ENCODE data around the gene THADA. TPM values are rescaled to one million over a fixed set of nuclear protein-coding genes. Genes with fewer than 3 reads are reported as not detected.

The THADA gene
- polyA plus RNA-seq, 1 experiment: 21.6 TPM

GRCh38 chr2:43473767-43474166 is 122.1 kb downstream of the THADA start:
- Histone ChIP-seq H3K27me3 (ENCODE audit: control insufficient read depth, insufficient read depth, low read length) (no peaks in the 10 kb centered on the region), H3K36me3 (ENCODE audit: control insufficient read depth, insufficient read depth, low read length) (no peaks in the 10 kb centered on the region; the same call in 1 of the 2 replicates), H3K4me3 (ENCODE audit: low read depth, low read length) (no peak overlapping the region)
- ChIA-PET CTCF (interaction anchor here (1.6 kb wide), 1 partner anchor 11 kb away, joined by 6 read pairs; no protein-coding TSS in a partner anchor), POLR2A (no interaction called here)
- DNase-seq (ENCODE audit: low read depth): no peak
- TF ChIP-seq CTCF (IDR thresholded peaks at IDR 0.05; ENCODE audit: insufficient read depth, low read depth, low read length): no peak

GRCh38 chr2:43472527-43473194 is 123.2 kb downstream of the THADA start:
- no peak for DNase-seq (ENCODE audit: low read depth)

GRCh38 chr2:43469713-43470112 is 126.1 kb downstream of the THADA start:
- no peak for DNase-seq (ENCODE audit: low read depth)
- Histone ChIP-seq H3K27me3 (ENCODE audit: control insufficient read depth, insufficient read depth, low read length) (no peaks in the 10 kb centered on the region), H3K36me3 (ENCODE audit: control insufficient read depth, insufficient read depth, low read length) (no peaks in the 10 kb centered on the region), H3K4me3 (ENCODE audit: low read depth, low read length) (no peak overlapping the region)
- no peak for TF ChIP-seq CTCF (IDR thresholded peaks at IDR 0.05; ENCODE audit: insufficient read depth, low read depth, low read length)
- ChIA-PET POLR2A (interaction anchor here (0.6 kb wide), 1 partner anchor 84 kb away, joined by 3 read pairs; no protein-coding TSS in a partner anchor), CTCF (no interaction called here)

More at GRCh38 chr2:43472527-43473194, 123.2 kb downstream of the THADA start:
- no peak overlapping the region for H3K4me3 ChIP-seq (ENCODE audit: low read depth, low read length)
- TF ChIP-seq CTCF (IDR thresholded peaks at IDR 0.05; ENCODE audit: insufficient read depth, low read depth, low read length): no peak
- H3K27me3 ChIP-seq (ENCODE audit: control insufficient read depth, insufficient read depth, low read length): no peaks in the 10 kb centered on the region
- CTCF ChIA-PET: interaction anchor here (0.7 to 1.6 kb wide), 3 partner anchors 12 to 445 kb away, joined by 3 to 6 read pairs (median 3); no protein-coding TSS in a partner anchor
- no peaks in the 10 kb centered on the region; the same call in 1 of the 2 replicates for H3K36me3 ChIP-seq (ENCODE audit: control insufficient read depth, insufficient read depth, low read length)
- POLR2A ChIA-PET: no interaction called here

DNA sequence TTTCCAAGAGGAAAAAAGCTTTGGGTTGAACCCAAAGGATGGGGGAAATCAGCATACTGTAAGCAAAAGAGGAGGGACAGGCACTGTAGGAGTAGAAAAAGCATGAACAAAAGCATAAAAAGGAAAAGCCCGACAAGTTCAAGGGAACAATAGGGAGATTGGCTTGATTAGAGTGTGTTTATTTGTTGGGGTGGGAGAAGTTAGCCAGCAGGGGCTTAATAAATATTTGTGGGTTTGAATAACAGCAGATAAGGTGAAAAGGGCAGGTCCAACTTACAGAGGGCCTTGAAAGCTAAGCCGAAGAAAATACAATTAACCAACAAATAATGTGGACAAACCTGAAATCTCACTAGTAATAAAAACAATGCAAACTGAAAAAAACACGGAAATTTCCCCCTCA is 126.7 kb downstream of the THADA start:
- H3K27me3 ChIP-seq (ENCODE audit: control insufficient read depth, insufficient read depth, low read length): no peaks in the 10 kb centered on the region
- ChIA-PET CTCF (no interaction called here), POLR2A (no interaction called here)
- TF ChIP-seq CTCF (IDR thresholded peaks at IDR 0.05; ENCODE audit: insufficient read depth, low read depth, low read length): no peak
- H3K4me3 ChIP-seq (ENCODE audit: low read depth, low read length): no peak overlapping the region
- H3K36me3 ChIP-seq (ENCODE audit: control insufficient read depth, insufficient read depth, low read length): no peaks in the 10 kb centered on the region
- DNase-seq (ENCODE audit: low read depth): no peak

- CTCF ChIA-PET: interaction anchor here (1.0 to 1.1 kb wide), 2 partner anchors 10 to 238 kb away, joined by 3 to 4 read pairs; no protein-coding TSS in a partner anchor
- POLR2A ChIA-PET: no interaction called here
- H3K36me3 ChIP-seq (ENCODE audit: control insufficient read depth, insufficient read depth, low read length): no peaks in the 10 kb centered on the region
- H3K27me3 ChIP-seq (ENCODE audit: control insufficient read depth, insufficient read depth, low read length): no peaks in the 10 kb centered on the region
- peak; percentile 59 for DNase-seq (ENCODE audit: low read depth)
- H3K4me3 ChIP-seq (ENCODE audit: low read depth, low read length): no peak overlapping the region
- no peak for TF ChIP-seq CTCF (IDR thresholded peaks at IDR 0.05; ENCODE audit: insufficient read depth, low read depth, low read length)
Observed at GRCh38 chr2:43467891-43468290, 127.9 kb downstream of the THADA start.

Data from BJ (cell line).